Measurements from ENCODE around the gene LRRC4C. TPM values are rescaled to one million over a fixed set of nuclear protein-coding genes. Genes with fewer than 3 reads are reported as not detected.

The LRRC4C gene
- total and polyA plus RNA-seq, 2 experiments from 2014 or later = not detected

DNA sequence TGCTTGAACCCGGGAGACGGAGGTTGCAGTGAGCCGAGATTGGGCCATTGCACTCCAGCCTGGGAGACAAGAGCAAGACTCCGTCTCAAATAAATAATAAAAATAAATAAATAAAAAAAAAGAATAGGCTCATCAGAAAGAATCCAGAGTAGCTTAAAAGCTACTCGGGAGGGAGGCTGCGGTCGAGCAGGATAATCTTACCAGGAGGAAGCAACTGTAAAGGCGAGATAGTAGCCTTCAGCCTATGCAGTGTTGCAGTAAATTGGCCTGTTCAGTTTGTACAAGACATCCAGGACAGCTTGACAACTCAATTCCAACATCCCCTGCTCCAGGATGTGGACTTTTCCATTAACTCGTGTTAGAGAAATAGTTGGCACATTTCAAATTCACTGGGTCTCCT lies 1164.7 kb downstream of the LRRC4C start:
- in situ Hi-C loops (cut with MboI) = no loop called here
- 56 to 58% methylated on average over 9 of the region's 9 CpGs for WGBS, 2 experiments (ENCODE audit: low coverage in 1 of 2, low lambda C conversion rate in 2 of 2, missing lambda C conversion rate in 2 of 2)
- Histone ChIP-seq H3K27ac (no peak overlapping the region), H3K9me2 (ENCODE audit: insufficient read depth) (no peaks in the 10 kb centered on the region), H3K9me3 (ENCODE audit: low read depth) (no peaks in the 10 kb centered on the region), H3K4me3 (no peak overlapping the region), H3K4me2 (ENCODE audit: unreplicated experiment) (no peak overlapping the region), H3K79me2 (ENCODE audit: insufficient read depth) (no peaks in the 10 kb centered on the region), H3K27me3 (replicated peaks; ENCODE audit: insufficient read depth) (peaks cover 6% of the 10 kb centered on the region; the same call in 1 of the 2 replicates), H3K9ac (no peak overlapping the region), H3K4me1 (ENCODE audit: insufficient read depth) (no peaks in the 10 kb centered on the region), H4K20me1 (ENCODE audit: insufficient read depth) (no peaks in the 10 kb centered on the region), H3F3A (ENCODE audit: insufficient read depth) (no peaks in the 10 kb centered on the region), H3K36me3 (ENCODE audit: low read depth) (no peaks in the 10 kb centered on the region), H2AFZ (no peak overlapping the region)
- TF ChIP-seq EZH2 (IDR thresholded peaks at IDR 0.05; ENCODE audit: insufficient read depth, poor library complexity, severe bottlenecking) (no peak), EZH2phosphoT487 (IDR thresholded peaks at IDR 0.05; ENCODE audit: insufficient read depth, low read depth) (no peak)
- DNase-seq = no peak

DNA sequence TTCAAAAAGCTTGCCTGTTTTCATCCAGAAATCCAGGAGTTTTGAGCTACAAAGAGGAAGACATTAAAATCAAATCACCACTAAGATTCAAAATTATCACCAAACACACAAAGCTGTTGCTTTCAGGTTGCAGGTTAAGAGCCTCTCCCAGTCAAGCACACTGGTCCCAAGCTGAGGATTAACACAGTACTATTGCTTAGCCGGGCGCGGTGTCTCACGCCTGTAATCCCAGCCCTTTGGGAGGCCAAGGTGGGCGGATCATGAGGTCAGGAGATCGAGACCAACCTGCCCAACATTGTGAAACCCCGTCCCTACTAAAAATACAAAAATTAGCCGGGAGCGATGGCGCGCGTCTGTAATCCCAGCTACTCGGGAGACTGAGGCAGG lies 1165.1 kb downstream of the LRRC4C start:
- in situ Hi-C loops (cut with MboI) = no loop called here
- H3K9ac ChIP-seq = no peak overlapping the region
- no peaks in the 10 kb centered on the region for H3K9me3 ChIP-seq (ENCODE audit: low read depth)
- DNase-seq = no peak
- no peaks in the 10 kb centered on the region for H3K4me1 ChIP-seq (ENCODE audit: insufficient read depth)
- 69 to 71% methylated on average over 13 of the region's 13 CpGs for WGBS, 2 experiments (ENCODE audit: low coverage in 1 of 2, low lambda C conversion rate in 2 of 2, missing lambda C conversion rate in 2 of 2)
- H3K27me3 ChIP-seq (replicated peaks; ENCODE audit: insufficient read depth) = peaks cover 6% of the 10 kb centered on the region; the same call in 1 of the 2 replicates
- no peaks in the 10 kb centered on the region for H3K36me3 ChIP-seq (ENCODE audit: low read depth)
- no peak for TF ChIP-seq EZH2phosphoT487 (IDR thresholded peaks at IDR 0.05; ENCODE audit: insufficient read depth, low read depth)
- no peak for TF ChIP-seq EZH2 (IDR thresholded peaks at IDR 0.05; ENCODE audit: insufficient read depth, poor library complexity, severe bottlenecking)
- H4K20me1 ChIP-seq (ENCODE audit: insufficient read depth) = no peaks in the 10 kb centered on the region
- no peak overlapping the region for H3K4me3 ChIP-seq
- H3K27ac ChIP-seq = no peak overlapping the region
- H3K79me2 ChIP-seq (ENCODE audit: insufficient read depth) = no peaks in the 10 kb centered on the region
- no peak overlapping the region for H3K4me2 ChIP-seq (ENCODE audit: unreplicated experiment)
- no peaks in the 10 kb centered on the region for H3K9me2 ChIP-seq (ENCODE audit: insufficient read depth)
- no peaks in the 10 kb centered on the region for H3F3A ChIP-seq (ENCODE audit: insufficient read depth)
- peak overlapping the region; percentile 67; the same call in 1 of the 2 replicates for H2AFZ ChIP-seq

DNA sequence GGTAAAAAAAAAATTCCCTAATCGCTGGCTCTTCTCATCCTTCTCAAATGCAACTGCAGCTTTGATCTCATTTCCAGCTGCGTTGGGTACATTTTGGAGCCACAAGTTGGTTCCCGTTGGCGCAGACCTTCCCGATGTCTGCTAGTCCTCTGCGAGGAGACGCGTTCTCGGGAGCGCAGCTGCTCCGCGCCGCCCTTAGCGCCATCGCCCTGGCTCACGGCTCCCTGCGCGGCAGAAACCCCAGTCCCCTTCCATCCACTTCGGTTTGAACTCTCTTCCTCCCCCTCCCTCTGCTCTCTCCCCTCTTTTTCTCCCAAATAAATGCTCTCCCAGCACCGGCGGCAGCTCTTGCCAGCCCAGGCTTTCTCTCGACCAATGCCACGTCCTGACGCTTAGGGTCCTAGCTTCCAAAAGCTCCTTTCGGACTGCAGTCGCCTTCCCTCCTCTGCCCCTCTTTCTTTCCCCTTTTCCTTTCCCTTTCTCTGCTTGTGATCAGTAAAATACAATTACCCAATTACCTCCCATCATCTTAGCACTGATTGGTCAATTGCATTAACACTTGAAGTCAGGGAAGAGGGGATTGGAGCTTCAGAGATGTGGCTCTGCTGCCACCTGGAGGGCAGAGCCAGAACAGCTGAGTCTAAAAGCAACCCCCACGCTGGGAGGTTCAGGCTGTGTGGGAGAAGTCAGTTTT lies 1165.7 kb downstream of the LRRC4C start:
- H4K20me1 ChIP-seq (ENCODE audit: insufficient read depth) = no peaks in the 10 kb centered on the region
- no peaks in the 10 kb centered on the region for H3K9me2 ChIP-seq (ENCODE audit: insufficient read depth)
- H3K27ac ChIP-seq = no peak overlapping the region
- no peaks in the 10 kb centered on the region for H3F3A ChIP-seq (ENCODE audit: insufficient read depth)
- H3K9ac ChIP-seq = no peak overlapping the region
- H3K4me2 ChIP-seq (ENCODE audit: unreplicated experiment) = peak overlapping the region; percentile 39
- no peaks in the 10 kb centered on the region for H3K9me3 ChIP-seq (ENCODE audit: low read depth)
- H3K4me3 ChIP-seq = peak overlapping the region; percentile 60
- H3K27me3 ChIP-seq (replicated peaks; ENCODE audit: insufficient read depth) = peaks cover 6% of the 10 kb centered on the region; the same call in 1 of the 2 replicates
- 6 to 7% methylated on average over 27 of the region's 27 CpGs for WGBS, 2 experiments (ENCODE audit: low coverage in 1 of 2, low lambda C conversion rate in 2 of 2, missing lambda C conversion rate in 2 of 2)
- TF ChIP-seq EZH2 (IDR thresholded peaks at IDR 0.05; ENCODE audit: insufficient read depth, poor library complexity, severe bottlenecking) (no peak), EZH2phosphoT487 (IDR thresholded peaks at IDR 0.05; ENCODE audit: insufficient read depth, low read depth) (no peak)
- DNase-seq = peak; percentile 60
- H2AFZ ChIP-seq = peak overlapping the region; percentile 67
- no peaks in the 10 kb centered on the region for H3K79me2 ChIP-seq (ENCODE audit: insufficient read depth)
- in situ Hi-C loops (cut with MboI) = no loop called here
- H3K4me1 ChIP-seq (ENCODE audit: insufficient read depth) = no peaks in the 10 kb centered on the region
- no peaks in the 10 kb centered on the region for H3K36me3 ChIP-seq (ENCODE audit: low read depth)

DNA sequence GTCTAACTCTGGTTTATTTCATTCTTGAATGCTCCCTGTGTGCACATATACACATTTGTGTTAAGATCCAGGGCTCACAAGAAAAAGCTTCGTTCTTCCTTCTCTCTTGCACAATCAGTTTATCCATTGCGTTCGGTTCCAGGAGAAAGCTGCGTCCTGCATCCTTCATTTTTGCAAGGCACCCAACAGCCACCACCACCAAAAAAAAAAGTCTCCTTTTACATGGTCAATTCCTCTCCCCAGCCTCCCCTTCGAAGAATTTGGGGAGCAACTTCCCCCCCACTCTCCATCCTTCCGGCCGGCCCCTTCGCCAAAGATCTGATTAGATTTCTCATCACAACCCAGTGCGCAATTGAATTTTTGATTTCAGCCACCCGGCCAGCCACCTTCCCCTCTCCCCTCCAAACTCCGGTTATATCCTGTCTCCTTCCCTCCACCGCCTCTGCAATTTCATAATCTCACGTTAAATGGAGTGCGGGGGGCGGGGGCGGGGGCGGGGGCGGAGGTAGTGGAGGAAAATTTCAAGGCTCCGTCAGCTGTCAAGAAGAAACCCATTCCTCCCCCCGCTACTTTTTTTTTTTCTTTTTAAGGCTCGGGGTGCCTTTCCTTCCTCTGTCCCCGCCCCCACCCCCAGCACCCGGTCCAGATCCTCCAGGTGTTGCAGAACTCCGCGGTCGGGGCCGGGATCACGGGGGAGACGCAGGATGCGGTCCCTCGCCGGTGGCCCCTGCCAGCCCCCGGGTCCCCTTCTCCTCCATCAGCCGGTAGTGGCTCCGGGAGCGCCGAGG lies 1166.5 kb downstream of the LRRC4C start:
- peak overlapping the region; percentile 39 for H3K4me2 ChIP-seq (ENCODE audit: unreplicated experiment)
- 3 to 4% methylated on average over 27 to 37 of the region's 37 CpGs for WGBS, 2 experiments (ENCODE audit: low coverage in 1 of 2, low lambda C conversion rate in 2 of 2, missing lambda C conversion rate in 2 of 2)
- H2AFZ ChIP-seq = no peak overlapping the region
- no peaks in the 10 kb centered on the region for H3K36me3 ChIP-seq (ENCODE audit: low read depth)
- H3K27me3 ChIP-seq (replicated peaks; ENCODE audit: insufficient read depth) = peaks cover 6% of the 10 kb centered on the region; the same call in 1 of the 2 replicates
- DNase-seq = no peak
- H3K9me3 ChIP-seq (ENCODE audit: low read depth) = no peaks in the 10 kb centered on the region
- no peak overlapping the region for H3K9ac ChIP-seq
- H3K4me1 ChIP-seq (ENCODE audit: insufficient read depth) = no peaks in the 10 kb centered on the region
- no peaks in the 10 kb centered on the region for H3K79me2 ChIP-seq (ENCODE audit: insufficient read depth)
- H3K9me2 ChIP-seq (ENCODE audit: insufficient read depth) = no peaks in the 10 kb centered on the region
- TF ChIP-seq EZH2phosphoT487 (IDR thresholded peaks at IDR 0.05; ENCODE audit: insufficient read depth, low read depth) (no peak), EZH2 (IDR thresholded peaks at IDR 0.05; ENCODE audit: insufficient read depth, poor library complexity, severe bottlenecking) (no peak)
- in situ Hi-C loops (cut with MboI) = no loop called here
- no peak overlapping the region for H3K4me3 ChIP-seq
- H4K20me1 ChIP-seq (ENCODE audit: insufficient read depth) = no peaks in the 10 kb centered on the region
- no peaks in the 10 kb centered on the region for H3F3A ChIP-seq (ENCODE audit: insufficient read depth)
- no peak overlapping the region for H3K27ac ChIP-seq
